ENCODE measurements around the gene RSAD1.
"Not testable (repeated sequence)": the region's sequence is repeated elsewhere in the genome, so short reads cannot be mapped to it uniquely, and the experiment has no call there.

The RSAD1 gene

DNA sequence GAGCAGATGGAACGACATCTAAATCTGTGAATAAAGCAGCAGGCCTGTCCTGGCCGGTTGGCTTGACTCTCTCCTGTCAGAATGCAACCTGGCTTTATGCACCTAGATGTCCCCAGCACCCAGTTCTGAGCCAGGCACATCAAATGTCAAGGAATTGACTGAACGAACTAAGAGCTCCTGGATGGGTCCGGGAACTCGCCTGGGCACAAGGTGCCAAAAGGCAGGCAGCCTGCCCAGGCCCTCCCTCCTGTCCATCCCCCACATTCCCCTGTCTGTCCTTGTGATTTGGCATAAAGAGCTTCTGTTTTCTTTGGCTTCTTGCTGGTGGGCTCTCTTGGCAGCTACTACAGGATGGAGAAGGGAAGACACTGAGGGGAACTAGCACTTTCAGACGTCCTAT lies 4.1 kb upstream of the RSAD1 start:
- no peak for DNase-seq

DNA sequence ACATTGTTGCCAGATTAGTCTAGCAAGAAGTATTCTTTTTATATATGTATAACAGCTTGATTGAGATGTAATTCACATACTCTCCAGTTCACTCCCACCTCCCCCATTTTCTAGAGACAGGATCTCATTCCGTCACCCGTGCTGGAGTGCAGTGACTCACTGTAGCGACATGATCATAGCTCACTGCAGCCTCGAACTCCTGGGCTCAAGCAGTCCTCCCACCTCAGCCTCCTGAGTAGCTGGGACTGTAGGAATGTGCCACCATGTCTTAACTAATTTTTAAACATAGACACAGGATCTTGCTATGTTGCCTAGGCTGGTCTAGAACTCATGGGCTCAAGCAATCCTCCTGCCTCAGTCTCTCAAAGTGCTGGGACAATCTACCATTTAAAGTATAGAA lies 3.3 kb upstream of the RSAD1 start:
- DNase-seq, result no peak

DNA sequence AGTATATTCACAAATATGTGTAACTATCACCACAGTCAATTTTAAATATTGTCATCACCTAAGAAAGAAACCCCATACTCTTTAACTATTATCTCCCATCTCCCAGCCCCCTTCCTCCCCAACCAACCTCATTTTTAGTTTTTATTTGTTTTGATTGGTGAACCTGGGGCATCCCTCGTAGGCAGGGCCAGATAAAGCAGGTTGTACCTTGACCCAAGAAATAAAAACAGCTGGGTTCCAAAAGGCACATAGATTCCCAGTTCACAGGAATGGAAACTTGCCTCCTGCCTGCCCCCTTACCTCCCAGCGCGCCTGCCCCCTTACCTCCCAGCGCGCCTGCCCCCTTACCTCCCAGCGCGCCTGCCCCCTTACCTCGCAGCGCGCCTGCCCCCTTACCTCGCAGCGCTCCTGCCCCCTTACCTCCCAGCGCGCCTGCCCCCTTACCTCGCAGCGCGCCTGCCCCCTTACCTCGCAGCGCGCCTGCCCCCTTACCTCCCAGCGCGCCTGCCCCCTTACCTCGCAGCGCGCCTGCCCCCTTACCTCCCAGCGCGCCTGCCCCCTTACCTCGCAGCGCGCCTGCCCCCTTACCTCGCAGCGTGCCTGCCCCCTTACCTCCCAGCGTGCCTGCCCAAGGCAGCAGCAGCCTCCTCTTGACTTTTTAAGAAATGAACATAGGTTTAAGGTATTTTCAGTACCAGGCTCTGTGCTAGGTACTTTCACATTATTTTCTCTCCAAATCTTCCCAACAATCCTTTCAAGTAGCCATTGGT lies 2.7 kb upstream of the RSAD1 start:
- not testable (repeated sequence) for DNase-seq

DNA sequence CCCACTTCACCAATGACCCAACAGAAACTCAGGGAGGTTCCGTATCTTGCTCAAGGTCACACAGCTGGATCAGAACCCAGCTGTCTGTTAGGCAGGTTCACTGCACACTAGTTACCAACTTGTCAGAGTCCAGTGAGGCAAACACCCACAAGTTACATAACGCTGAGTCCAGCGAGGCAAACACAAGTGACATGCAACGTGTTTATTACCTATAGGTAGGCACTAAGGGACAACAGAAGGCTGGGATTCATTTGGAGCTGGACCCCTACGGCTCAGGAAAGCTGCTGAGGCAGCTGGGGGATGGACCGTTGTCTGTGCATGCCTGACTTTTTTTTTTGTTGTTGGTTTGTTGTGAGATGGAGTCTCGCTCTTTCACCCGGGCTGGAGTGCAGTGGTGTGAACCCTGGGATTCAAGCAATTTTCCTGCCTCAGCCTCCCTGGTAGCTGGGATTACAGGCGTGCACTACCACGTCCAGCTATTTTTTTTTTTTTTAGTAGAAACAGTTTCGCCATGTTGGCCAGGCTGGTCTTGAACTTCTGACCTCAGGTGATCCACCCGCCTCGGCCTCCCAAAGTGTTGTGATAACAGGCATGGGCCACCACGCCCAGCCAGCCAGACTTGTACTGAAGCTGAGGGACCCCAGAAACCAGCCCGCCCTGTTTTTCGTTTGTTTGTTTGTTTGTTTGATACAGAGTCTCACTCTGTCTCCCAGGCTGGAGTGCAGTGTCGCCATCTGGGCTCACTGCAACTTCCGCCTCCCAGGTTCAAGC lies 1.9 kb upstream of the RSAD1 start:
- DNase-seq, result no peak

DNA sequence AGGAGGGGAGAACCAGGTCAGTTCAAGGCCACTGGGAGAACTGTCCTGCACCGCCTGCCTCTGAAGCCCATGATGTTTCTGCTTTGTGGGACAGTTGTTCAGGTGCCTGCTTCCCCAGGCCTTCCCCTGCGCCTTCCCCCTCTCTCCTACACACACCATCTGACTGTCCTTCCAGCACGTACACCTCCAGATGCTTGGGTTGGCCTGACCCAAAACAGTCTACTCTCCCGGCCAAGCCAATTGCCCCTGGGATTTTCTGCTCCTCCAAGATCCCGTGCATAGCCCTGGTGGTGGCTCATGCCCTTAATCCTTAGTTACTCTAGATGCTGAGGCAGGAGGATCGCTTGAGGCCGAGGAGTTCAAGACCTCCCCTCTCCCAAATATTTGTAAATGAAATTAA lies 684 bp upstream of the RSAD1 start:
- no peak for DNase-seq

DNA sequence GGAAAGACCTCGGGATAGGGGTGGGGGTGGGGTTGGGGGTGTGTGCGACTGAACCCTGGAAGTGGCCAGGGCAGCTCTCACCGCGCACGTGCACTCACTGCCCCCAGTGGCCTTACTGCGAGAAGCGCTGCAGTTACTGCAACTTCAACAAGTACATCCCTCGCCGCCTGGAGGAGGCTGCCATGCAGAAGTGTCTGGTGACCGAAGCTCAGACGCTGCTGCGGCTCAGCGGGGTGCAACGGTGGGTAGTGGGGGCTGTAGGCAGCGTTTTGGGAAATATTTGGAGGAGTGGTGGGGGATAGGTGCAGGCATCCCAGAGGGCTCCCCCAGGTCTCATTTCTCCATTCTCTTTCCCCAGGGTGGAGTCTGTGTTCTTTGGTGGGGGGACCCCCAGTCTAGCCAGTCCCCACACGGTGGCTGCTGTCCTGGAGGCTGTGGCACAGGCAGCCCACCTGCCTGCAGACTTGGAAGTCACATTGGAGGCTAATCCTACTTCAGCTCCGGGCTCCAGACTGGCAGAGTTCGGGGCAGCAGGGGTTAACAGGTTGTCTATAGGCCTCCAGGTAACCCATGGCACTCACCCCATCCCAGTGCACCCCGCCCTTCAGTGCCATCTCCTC lies 972 bp downstream of the RSAD1 start:
- DNase-seq, result peak; percentile 44

DNA sequence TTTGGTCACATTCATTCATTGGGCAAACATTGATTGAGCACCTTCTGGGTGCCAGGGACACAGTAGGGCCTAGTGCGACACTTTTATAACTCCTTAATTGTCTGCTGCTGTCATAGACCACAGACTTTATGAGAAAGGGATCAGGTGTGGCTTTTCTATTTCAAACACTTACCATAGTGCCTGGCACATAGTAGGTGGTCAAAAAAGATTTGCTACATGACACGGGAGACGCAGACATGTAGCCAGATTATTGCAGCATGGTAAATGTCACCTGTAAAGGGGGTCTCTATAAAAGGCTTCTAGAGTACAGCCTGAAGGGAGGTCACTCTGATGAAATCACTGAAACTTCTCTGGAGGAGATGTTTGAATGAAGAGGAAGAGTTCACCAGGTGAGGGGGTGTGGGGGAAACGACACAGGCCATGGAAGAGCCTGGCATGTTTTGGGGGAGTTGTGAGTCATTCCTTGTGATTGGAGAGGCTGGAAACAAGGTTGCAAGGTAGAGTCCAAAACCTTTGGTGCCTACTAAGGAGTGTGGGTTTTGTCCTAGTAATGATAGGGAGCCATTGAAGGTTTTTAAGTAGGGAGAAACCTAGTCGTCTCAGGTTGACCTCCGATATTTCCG lies 1.6 kb downstream of the RSAD1 start:
- no peak for DNase-seq

DNA sequence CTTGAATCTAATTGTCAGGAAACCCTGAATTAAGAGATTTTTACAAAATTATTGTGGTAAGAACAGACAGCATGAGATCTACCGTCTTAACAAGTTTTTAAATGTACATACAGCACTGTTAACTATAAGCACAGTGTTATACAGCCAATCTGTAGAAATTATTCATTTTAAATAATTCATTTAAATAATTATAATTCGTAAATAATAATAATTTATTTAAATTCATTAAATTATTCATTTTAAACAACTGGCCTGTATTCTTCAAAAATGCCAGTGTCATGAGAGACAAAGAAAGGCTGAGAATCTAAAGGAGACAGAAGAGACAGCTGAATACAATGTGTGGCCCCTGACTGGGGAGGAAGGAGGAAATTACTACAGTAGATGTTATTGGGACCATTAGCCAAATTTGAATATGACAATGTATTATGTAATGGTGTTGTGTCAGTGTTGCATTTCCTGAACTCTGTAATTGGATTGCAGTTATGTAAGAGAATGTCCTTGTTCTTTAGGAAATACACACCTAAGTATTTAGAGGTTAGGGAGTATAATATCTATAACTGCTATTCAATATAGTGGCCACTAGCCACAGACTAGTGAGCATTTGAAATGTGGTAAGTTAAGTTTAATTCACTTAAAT lies 2.3 kb downstream of the RSAD1 start:
- DNase-seq, result no peak

DNA sequence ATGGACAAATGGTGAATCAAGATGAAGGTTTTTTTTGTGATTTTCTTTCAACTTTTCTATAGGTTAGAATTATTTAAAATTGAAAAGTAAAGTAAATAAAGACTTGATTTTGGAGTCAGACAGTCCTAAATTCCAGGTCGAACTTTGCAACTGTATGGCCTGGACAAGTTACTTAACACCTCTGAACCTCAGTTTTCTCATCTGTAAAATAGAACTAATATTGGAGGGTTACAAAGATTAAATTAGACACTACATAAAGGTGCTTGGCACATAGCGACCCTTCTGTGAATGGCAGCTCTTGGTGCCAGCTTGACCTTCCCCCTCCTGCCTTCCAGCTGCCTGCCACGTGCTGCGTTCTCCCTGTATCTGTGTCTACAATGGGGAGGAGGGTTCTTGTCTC lies 3.0 kb downstream of the RSAD1 start:
- DNase-seq, result no peak

DNA sequence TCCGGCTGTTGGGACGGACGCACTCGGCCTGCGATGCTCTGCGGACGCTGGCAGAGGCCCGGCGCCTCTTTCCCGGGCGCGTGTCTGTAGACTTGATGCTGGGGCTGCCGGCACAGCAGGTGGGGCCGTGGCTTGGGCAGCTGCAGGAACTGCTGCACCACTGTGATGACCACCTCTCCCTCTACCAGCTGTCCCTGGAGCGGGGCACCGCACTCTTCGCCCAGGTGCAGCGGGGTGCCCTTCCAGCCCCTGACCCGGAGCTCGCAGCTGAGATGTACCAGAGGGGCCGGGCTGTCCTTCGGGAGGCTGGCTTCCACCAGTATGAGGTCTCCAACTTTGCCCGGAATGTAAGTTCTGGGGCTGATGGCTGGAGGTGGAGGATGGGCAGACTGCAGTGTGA lies 3.5 kb downstream of the RSAD1 start:
- no peak for DNase-seq

DNA sequence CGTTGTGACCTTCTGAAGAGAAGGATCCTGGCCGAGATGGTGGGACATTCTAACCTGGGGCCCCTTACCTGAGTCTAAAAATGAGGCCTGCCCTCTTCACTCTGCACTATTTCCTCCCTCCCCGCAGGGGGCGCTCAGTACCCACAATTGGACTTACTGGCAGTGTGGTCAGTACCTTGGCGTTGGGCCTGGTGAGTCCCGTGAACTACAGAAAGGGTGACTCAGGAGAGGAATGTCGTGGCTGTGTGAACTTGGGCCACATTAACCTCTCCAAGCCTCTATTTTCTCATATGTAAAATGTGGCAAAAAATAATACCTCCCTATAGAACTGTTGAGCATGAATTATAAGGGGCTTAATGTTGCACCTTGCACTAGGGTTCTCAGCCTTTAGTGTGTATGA lies 3.9 kb downstream of the RSAD1 start:
- DNase-seq, result peak; percentile 89

DNA sequence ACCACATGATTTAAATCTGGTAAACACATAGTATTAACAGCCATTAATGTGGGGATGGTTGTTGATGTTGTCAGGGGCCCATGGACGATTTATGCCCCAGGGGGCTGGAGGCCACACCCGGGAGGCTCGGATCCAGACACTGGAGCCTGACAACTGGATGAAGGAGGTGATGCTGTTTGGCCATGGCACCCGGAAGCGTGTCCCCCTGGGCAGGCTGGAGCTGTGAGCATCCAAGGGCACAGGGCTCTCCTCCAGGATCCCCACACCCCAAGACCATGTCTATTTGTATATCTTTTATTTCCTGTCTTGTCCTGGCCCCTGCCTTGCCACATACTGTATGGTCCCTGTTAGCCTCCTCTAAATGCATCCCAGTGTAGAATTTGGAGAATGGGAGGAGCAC lies 4.6 kb downstream of the RSAD1 start:
- DNase-seq, result no peak

DNA sequence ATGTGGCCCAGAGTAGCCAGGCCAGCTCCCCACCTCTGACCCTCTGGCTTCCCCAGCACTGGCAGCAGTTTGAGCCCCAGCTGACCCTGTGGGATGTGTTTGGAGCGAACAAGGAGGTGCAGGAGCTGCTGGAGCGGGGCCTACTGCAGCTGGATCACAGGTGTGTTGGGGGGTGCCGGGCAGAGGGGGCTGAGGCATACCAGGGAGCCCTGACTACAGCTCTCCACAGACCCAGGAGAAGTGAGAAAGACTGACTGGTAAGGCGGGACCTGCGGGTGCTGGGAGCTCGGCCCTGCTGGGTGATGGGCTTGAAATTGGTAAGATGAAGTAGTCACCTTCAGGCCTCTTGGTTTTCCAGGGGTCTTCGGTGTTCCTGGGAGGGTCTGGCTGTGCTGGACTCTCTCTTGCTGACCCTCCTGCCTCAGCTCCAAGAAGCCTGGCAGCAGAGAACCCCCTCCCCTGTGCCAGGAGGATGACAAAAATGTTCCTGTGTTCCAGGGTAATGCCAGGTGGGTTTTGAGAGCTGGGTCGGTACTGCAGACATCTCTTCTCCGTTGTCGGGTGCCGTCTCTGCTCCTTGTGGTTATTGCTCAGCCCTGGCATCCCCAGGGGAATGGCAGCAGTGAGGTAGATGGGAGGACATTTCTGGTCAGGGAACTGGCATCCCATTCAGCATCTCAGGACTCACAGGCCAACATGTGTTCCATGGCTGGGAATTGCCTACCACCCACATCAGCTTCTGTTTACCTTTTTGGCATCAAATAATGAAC lies 5.9 kb downstream of the RSAD1 start:
- DNase-seq, result no peak

DNA sequence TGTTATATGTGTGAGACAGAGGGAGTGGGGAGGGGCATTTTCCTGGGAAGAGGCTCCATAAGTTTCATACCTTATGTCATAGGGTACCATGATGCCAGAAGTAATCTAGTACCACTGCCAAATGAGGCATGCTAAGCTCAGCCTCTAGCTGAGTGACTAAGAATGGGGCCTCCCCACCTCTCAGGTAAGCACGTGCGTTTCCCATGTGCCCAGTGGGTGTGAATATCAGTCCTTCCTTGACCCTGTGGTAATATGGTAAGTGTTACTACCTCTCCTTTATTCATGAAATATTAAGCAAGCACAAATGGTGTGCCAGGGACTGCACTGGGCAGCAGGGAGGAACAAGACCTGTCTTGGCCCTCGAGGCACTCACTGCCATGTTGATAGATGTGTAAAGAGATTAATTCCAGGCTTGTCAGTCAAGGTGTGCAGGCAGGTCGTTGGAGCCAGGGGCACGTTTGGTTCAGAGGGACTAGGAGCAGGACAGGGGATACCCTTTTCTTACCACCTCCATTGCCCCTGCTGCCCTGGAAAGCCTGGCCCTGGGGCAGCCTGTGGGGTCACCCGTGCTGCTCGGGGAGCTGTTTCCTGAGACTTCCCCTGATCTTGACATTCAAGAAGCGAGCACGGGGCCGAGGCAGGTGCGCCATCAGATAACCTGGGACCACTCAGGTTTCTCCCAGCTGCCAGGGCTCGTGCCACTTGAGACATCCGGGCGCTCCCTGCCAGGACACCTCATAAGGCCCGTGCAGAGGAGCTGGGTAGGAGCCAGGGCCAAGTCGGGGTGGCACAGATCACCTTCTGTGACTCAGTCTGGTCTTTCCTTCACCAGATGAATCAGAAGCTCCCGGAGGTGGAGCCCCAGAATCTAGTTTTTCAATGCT lies 8.8 kb downstream of the RSAD1 start:
- DNase-seq, result no peak

DNA sequence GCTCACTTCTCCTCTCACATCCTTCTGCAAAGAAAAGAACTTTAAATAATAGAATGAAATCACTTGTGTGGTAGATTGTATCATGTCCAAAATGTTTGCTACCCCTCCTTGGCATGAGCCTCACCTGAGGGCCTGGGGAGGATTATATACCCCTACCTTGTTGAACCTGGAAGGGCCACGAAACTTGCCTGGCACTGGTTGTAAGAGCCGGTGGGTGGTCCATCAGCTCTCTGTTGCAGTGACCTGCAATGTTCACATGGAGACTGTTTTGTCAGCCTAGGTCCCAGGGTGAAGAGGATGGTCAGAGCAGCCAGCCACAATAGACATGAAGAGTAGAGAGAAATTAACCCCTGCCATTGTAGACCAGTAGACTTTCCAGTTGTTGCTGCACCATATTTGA lies 10.2 kb downstream of the RSAD1 start:
- no peak for DNase-seq

DNA sequence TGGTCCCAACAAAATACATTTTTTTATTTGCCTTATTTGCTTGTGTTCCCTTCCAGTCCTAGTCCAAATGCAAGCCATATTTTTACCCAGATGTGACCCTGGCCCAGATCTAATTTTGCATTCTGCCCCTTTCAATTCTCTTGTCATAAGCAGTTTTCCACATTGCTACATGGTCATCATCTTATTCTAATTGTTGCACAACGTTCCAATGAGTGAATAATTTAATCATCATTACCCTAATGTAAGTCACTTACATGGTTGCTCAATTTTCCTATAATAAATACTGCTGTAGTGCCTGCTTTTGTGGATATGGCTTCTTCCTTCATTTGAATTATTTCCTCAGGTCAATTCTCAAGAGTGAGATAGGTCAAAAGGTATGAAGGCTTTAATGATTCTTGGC lies 12.8 kb downstream of the RSAD1 start:
- no peak for DNase-seq

DNA sequence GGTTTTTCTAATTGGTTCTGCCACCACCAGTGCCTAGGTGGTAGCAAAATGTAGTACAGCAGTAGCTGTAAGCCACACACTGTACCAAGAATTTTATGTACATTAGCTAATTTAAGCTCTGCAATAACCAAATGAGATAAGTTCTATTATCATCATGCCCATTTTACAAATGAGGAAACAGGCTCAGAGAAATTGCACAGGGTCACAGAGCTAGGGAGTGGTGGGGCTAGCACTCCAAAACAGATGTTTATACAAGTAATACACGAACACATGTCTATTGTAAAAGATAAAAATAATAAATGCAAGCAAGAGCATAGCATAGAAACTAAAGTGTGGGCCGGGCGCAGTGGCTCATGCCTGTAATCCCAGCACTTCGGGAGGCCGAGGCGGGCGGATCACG lies 13.6 kb downstream of the RSAD1 start:
- DNase-seq, result no peak

DNA sequence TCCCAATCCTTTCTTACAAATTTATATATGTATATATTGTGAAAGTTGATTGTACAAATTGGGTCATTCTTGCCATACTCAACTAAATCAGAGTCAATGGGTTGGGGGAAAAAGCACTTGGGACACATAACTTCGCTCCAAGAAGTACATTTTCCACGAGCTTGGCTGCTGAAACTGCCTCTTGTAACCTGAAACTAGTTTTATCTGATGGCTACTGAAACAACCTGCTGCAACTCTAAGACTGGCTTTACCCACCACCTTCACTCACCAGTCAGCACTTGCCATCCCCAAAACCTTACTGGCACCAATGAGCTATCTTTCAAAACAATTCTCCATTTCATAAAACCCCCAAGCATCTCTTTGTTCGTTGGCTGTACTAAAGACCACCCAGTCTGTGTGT lies 15.1 kb downstream of the RSAD1 start:
- no peak for DNase-seq

DNA sequence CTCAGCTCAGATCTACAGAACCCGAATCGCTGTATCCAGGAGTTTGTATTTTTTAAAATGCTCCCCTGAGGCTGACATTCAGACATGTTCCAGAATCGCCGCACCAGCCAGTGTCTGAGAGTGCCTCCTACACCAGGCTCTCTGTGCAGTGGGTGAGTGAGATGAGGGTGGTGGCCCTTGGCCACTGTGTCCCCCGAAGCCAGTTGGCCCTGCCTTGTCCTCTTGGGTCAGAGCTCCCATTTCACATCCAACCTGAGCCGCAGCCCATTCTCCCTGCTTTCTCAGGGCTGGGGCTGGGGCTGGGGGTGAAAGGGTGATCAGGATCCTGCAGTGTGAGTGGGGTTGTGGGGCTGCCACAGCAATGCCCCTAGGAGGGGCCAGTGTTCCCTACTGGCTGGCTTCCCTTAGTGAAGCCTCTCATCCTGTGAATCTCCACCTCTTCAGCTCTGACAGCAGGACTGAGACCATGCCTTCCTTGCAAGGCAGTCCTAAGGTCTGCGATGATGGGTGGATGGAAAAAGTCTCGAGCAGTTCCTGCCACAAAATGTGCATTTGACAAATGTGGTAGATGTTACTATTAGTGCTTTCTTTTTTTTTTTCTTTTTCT lies 16.7 kb downstream of the RSAD1 start:
- DNase-seq, result no peak

DNA sequence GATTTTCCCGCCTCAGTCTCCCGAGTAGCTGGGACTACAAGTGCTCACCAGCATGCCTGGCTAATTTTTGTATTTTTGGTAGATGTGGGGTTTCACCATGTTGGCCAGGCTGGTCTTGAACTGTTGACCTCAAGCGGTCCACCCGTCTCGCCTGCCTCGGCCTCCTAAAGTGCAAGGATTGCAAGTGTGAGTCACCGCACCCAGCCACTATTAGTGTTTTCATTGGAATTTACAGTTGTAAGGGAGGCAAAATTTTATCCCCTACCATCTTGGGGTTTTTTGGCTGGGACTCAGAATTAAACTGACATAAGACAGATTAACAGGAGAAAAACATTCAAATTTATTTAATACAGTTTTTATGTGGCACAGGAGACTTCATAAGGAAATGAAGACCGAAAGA lies 17.3 kb downstream of the RSAD1 start:
- DNase-seq, result no peak
